Activated CD8-positive, alpha-beta memory T cell treated with anti-CD3 and anti-CD28 coated beads, Interleukin-2, amount 10 ng/mL, durations not matched to agents 7 days and 5 days (primary cell): ENCODE data around the gene TIAM2. TPM values are rescaled to one million over a fixed set of nuclear protein-coding genes. Genes with fewer than 3 reads are reported as not detected.
"Not testable (repeated sequence)": the region's sequence is repeated elsewhere in the genome, so short reads cannot be mapped to it uniquely, and the experiment has no call there.

ENCODE experiments used
- ATAC-seq: fragments of 150-1000 bp; cut with Tn5 transposase; one replicate; pipeline ENCODE4 v1.10.0; 2021; ENCODE audit warnings: moderate library complexity
- CTCF ChIA-PET: fragments of 350-600 bp; sonication (Branson Sonifier 250); formaldehyde crosslinking; loops from one replicate; lab custom pipeline; 2021; ENCODE audit warnings: antibody characterized with exemption; lab: Charles Lee
- DNase-seq: peaks from one replicate; pipeline ENCODE4 v3.0.0-alpha.2; 2020
- H3K27ac Mint-ChIP-seq: one replicate; pipeline ENCODE4 v1.8.0; 2021; ENCODE audit warnings: mild to moderate bottlenecking, mixed read lengths
- H3K27me3 Mint-ChIP-seq: one replicate; pipeline ENCODE4 v1.8.0; 2021; ENCODE audit warnings: mixed read lengths
- H3K36me3 Mint-ChIP-seq: one replicate; pipeline ENCODE4 v1.8.0; 2021; ENCODE audit warnings: mild to moderate bottlenecking, mixed read lengths
- H3K4me1 Mint-ChIP-seq: one replicate; pipeline ENCODE4 v1.8.0; 2021; ENCODE audit warnings: mixed read lengths
- H3K4me3 Mint-ChIP-seq: one replicate; pipeline ENCODE4 v1.8.0; 2021; ENCODE audit warnings: mild to moderate bottlenecking, moderate library complexity, mixed read lengths
- H3K9me3 Mint-ChIP-seq: one replicate; pipeline ENCODE4 v1.8.0; 2022; ENCODE audit warnings: low read depth, mixed read lengths
- total RNA-seq, 2 experiments: library from RNA; stranded (reverse); gene quantifications; one replicate each; pipeline ENCODE4 v1.2.3, GENCODE V29; 2021

TIAM2 gene
- total RNA-seq, 2 experiments from 2014 or later: 6.9 to 14.6 TPM

GRCh38 chr6:155085582-155086257 is 90.6 kb downstream of the TIAM2 start:
- CTCF ChIA-PET: no interaction called here
- no peak overlapping the region for H3K4me3 Mint-ChIP-seq
- H3K27me3 Mint-ChIP-seq: no peaks in the 10 kb centered on the region
- DNase-seq (no peak), ATAC-seq (no peak)
- no peaks in the 10 kb centered on the region for H3K36me3 Mint-ChIP-seq
- no peaks in the 10 kb centered on the region for H3K9me3 Mint-ChIP-seq
- H3K27ac Mint-ChIP-seq: no peak overlapping the region
- peaks cover 8% of the 10 kb centered on the region for H3K4me1 Mint-ChIP-seq

DNA sequence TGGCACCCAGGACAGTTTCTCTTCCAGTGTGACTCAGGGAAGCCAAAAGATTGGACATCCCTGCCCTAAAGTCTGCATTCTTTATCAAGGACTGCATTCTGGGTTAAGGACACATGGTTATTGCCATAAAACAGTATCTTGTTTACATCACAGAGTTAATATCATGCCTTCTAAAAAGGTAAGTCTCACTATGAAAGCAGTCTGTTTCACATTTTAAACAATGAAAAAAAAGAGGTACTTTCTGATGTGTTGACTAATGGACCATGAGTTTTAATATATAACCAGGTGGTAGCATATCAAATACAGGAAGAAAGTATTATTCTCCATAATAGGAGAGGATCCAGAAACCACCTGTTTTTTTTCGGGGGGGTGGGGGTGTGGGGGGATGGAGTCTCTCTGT is 93.7 kb downstream of the TIAM2 start:
- Mint-ChIP-seq H3K27ac (no peak overlapping the region), H3K9me3 (no peaks in the 10 kb centered on the region), H3K27me3 (no peaks in the 10 kb centered on the region), H3K36me3 (no peaks in the 10 kb centered on the region), H3K4me3 (no peak overlapping the region), H3K4me1 (peaks cover 8% of the 10 kb centered on the region)
- ATAC-seq (no peak), DNase-seq (no peak)
- CTCF ChIA-PET: no interaction called here

- peak; percentile 14 for DNase-seq
- no peak for ATAC-seq
- Mint-ChIP-seq H3K9me3 (no peaks in the 10 kb centered on the region), H3K27ac (no peak overlapping the region), H3K27me3 (no peaks in the 10 kb centered on the region), H3K4me3 (no peak overlapping the region), H3K36me3 (no peaks in the 10 kb centered on the region), H3K4me1 (peaks cover 10% of the 10 kb centered on the region)
- CTCF ChIA-PET: no interaction called here
Measured at GRCh38 chr6:155089746-155090145, 94.6 kb downstream of the TIAM2 start.

- Mint-ChIP-seq H3K9me3 (no peaks in the 10 kb centered on the region), H3K4me3 (no peak overlapping the region), H3K27ac (no peak overlapping the region), H3K27me3 (no peaks in the 10 kb centered on the region), H3K4me1 (peaks cover 11% of the 10 kb centered on the region), H3K36me3 (peaks cover 2% of the 10 kb centered on the region)
- no peak for ATAC-seq
- DNase-seq: no peak
- CTCF ChIA-PET: no interaction called here
Measured at GRCh38 chr6:155090166-155090565, 95.1 kb downstream of the TIAM2 start.

- Mint-ChIP-seq H3K27ac (no peak overlapping the region), H3K4me3 (no peak overlapping the region), H3K4me1 (peaks cover 11% of the 10 kb centered on the region), H3K36me3 (peaks cover 4% of the 10 kb centered on the region), H3K27me3 (peaks cover 2% of the 10 kb centered on the region), H3K9me3 (no peaks in the 10 kb centered on the region)
- no peak for DNase-seq
- ATAC-seq: no peak
- CTCF ChIA-PET: no interaction called here
Measured at GRCh38 chr6:155091756-155092155, 96.6 kb downstream of the TIAM2 start.

GRCh38 chr6:155093430-155093829 is 98.3 kb downstream of the TIAM2 start:
- peaks cover 11% of the 10 kb centered on the region for H3K4me1 Mint-ChIP-seq
- H3K36me3 Mint-ChIP-seq: peaks cover 12% of the 10 kb centered on the region
- peaks cover 2% of the 10 kb centered on the region for H3K9me3 Mint-ChIP-seq
- DNase-seq (peak; percentile 72), ATAC-seq (peak; percentile 90)
- no peak overlapping the region for H3K27ac Mint-ChIP-seq
- H3K27me3 Mint-ChIP-seq: peaks cover 6% of the 10 kb centered on the region
- CTCF ChIA-PET: interaction anchor here (0.8 to 1.5 kb wide), 2 partner anchors 44 to 78 kb away, joined by 3 read pairs; no protein-coding TSS in a partner anchor
- no peak overlapping the region for H3K4me3 Mint-ChIP-seq

- CTCF ChIA-PET: interaction anchor here (1.9 kb wide), 1 partner anchor 72 kb away, joined by 5 read pairs; no protein-coding TSS in a partner anchor
- Mint-ChIP-seq H3K9me3 (peaks cover 2% of the 10 kb centered on the region), H3K4me3 (no peak overlapping the region), H3K36me3 (peaks cover 11% of the 10 kb centered on the region), H3K4me1 (peaks cover 6% of the 10 kb centered on the region), H3K27me3 (peaks cover 6% of the 10 kb centered on the region), H3K27ac (no peak overlapping the region)
- no peak for ATAC-seq
- DNase-seq: peak; percentile 18
Measured at GRCh38 chr6:155100087-155100486, 105.0 kb downstream of the TIAM2 start.

DNA sequence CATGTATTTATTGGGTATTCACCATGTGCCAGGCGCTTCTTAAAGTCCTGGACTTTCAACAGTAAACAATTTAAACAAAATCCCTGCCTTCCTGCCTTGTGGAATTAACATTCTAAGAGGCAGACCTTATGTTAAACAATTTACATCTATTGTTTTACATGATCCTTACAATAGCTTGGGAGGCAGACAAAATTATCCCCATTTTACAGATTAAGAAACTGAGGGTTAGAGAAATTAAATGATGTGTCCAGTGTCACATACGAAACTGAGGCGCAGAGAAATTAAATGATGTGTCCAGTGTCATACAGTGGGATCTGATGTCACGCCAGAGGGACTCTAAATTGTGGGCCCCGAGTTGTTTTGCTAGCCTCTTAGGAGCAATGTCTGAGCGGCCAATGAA is 105.5 kb downstream of the TIAM2 start:
- H3K27me3 Mint-ChIP-seq: peaks cover 6% of the 10 kb centered on the region
- CTCF ChIA-PET: interaction anchor here (1.9 kb wide), 1 partner anchor 71 kb away, joined by 5 read pairs; no protein-coding TSS in a partner anchor
- H3K27ac Mint-ChIP-seq: no peak overlapping the region
- DNase-seq (peak; percentile 11), ATAC-seq (no peak)
- peaks cover 6% of the 10 kb centered on the region for H3K4me1 Mint-ChIP-seq
- no peak overlapping the region for H3K4me3 Mint-ChIP-seq
- peaks cover 8% of the 10 kb centered on the region for H3K36me3 Mint-ChIP-seq
- H3K9me3 Mint-ChIP-seq: peaks cover 2% of the 10 kb centered on the region

GRCh38 chr6:155103083-155103645 is 108.0 kb downstream of the TIAM2 start:
- CTCF ChIA-PET, ATAC-seq, H3K27ac Mint-ChIP-seq, H3K9me3 Mint-ChIP-seq, H3K27me3 Mint-ChIP-seq, H3K36me3 Mint-ChIP-seq, H3K4me3 Mint-ChIP-seq: not testable (repeated sequence)
- peak; percentile 7 for DNase-seq
- peaks cover 16% of the 10 kb centered on the region for H3K4me1 Mint-ChIP-seq

DNA sequence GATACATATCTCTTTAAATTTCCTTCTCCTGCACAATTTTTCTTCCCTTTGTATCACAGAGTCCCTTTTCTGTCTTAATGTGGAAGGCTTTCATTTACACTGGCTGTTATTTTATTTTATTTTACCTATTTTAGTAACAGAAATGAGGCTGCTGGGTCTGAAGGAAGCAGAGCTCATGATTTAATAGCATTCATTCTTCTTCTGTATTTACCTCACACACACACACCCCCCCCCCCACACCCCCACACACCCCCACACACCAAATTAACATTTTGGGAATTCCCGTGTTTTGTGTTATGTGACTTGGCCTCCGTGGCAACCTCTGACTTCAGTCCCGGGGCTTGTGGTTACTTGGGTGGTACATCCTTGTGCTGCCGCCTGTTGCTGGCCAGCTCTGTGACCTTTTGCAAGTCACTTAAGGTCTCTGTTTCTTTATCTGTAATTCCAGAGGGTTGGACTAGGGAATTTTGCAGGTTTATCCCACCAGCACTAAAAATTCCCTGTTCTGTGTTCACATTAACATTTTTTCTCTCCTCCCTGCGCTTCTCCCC is 108.8 kb downstream of the TIAM2 start:
- no peak overlapping the region for H3K4me3 Mint-ChIP-seq
- H3K9me3 Mint-ChIP-seq: no peaks in the 10 kb centered on the region
- no peaks in the 10 kb centered on the region for H3K27me3 Mint-ChIP-seq
- DNase-seq (peak; percentile 40), ATAC-seq (no peak)
- no peak overlapping the region for H3K27ac Mint-ChIP-seq
- H3K36me3 Mint-ChIP-seq: no peaks in the 10 kb centered on the region
- peaks cover 16% of the 10 kb centered on the region for H3K4me1 Mint-ChIP-seq
- CTCF ChIA-PET: no interaction called here

DNA sequence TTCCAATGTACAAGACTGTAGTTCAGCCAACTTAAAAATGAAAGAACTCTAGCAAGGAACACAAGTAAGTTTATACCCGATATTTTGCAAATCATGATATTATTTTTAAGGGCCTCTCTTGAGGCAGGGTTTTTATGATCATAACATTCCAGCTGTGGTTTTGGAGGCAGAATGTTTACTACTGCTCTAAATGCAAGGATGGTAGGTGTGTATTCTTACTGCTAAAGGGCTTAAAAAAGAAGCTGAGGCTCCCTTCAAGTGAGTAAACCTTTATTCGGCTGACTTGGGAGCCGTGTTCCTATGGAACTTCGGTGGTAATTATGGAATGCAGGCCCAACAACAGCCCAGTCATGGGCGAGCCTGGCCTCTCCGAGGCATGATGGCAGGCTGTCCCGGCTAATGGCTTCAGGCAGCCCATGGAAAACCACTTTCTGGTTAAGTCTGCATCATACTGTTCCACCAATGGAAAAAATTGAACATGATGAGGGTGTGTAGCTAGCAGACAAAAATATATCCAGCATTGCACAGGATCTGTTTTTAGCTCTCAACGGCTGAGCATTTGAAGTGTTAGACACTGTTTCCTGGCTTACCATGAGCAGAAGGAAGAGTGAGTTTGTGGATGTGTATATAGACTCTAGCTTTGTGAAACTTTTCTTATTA is 111.5 kb downstream of the TIAM2 start:
- CTCF ChIA-PET: no interaction called here
- Mint-ChIP-seq H3K4me3 (peak overlapping the region; percentile 40), H3K36me3 (no peaks in the 10 kb centered on the region), H3K27ac (peak overlapping the region; percentile 32), H3K9me3 (no peaks in the 10 kb centered on the region), H3K27me3 (no peaks in the 10 kb centered on the region), H3K4me1 (peaks cover 16% of the 10 kb centered on the region)
- ATAC-seq: peak; percentile 45
- DNase-seq: peak; percentile 39

DNA sequence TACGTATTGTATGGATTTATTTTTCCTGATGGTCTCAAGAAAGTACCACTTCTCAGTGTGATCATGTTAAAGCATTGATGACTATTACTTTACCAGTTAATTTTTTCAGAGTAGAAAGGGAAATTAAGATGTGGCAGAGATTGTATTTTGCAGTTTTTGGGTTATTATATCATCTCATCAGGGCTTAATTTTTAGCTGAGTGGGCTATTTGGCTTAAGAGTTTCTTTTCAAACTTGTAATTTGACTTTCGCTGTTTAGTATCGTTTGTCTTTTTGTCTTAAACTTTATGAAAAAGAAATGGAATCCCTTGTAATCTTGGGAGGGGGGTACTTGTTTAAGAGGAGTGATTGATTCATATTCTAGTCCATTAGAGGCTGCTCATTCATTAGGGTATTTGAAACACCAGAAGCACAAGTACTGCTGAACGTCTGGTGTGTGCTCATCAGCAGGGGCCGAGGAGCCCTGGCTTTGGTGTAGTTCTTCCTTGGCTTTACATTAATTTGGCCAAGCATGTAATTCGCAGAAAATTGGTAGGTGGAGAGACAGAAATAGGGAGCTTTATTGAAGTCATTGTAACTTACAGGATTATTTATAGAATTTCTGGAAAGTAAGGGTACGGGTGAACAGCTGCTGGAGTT is 112.4 kb downstream of the TIAM2 start:
- no peak for ATAC-seq
- Mint-ChIP-seq H3K27me3 (peaks cover 2% of the 10 kb centered on the region), H3K36me3 (peaks cover 1% of the 10 kb centered on the region)

More for the DNA sequence above, 112.4 kb downstream of the TIAM2 start:
- H3K27ac Mint-ChIP-seq: peak overlapping the region; percentile 10
- CTCF ChIA-PET: interaction anchor here (1.1 kb wide), 1 partner anchor 9 kb away, joined by 3 read pairs; no protein-coding TSS in a partner anchor
- DNase-seq: peak; percentile 12
- H3K4me1 Mint-ChIP-seq: peaks cover 16% of the 10 kb centered on the region
- H3K9me3 Mint-ChIP-seq: no peaks in the 10 kb centered on the region
- peak overlapping the region; percentile 40 for H3K4me3 Mint-ChIP-seq
